WTC11 (cell line): ENCODE data around the gene B4GALT2. TPM values are rescaled to one million over a fixed set of nuclear protein-coding genes. Genes with fewer than 3 reads are reported as not detected.

Source experiments
- ATAC-seq: fragments of 200-7000 bp; cut with Tn5 transposase; 2 replicates; pipeline ENCODE4 v1.10.0; 2021; ENCODE audit warnings: mild to moderate bottlenecking, moderate library complexity
- CTCF ChIA-PET: fragments of 300-600 bp; sonication (Branson Sonifier 250); formaldehyde crosslinking; loops from one replicate; lab custom pipeline; 2021; ENCODE audit warnings: antibody characterized with exemption; lab: Charles Lee
- POLR2A ChIA-PET: fragments of 350-600 bp; sonication (Branson Sonifier 250); formaldehyde crosslinking; loops from one replicate; lab custom pipeline; 2021; ENCODE audit warnings: antibody characterized with exemption; lab: Charles Lee
- DNase-seq: peaks from one replicate; pipeline ENCODE4 v3.0.0; 2021; ENCODE audit warnings: low spot score
- H3K27ac Mint-ChIP-seq: 2 replicates; pipeline ENCODE4 v1.8.0; 2021; ENCODE audit warnings: mixed read lengths
- H3K27me3 Mint-ChIP-seq: 2 replicates; pipeline ENCODE4 v1.8.0; 2021; ENCODE audit warnings: low read depth, mild to moderate bottlenecking, moderate library complexity, mixed read lengths
- H3K36me3 Mint-ChIP-seq: 2 replicates; pipeline ENCODE4 v1.8.0; 2021; ENCODE audit warnings: mixed read lengths
- H3K4me1 Mint-ChIP-seq: 2 replicates; pipeline ENCODE4 v1.8.0; 2022; ENCODE audit warnings: mixed read lengths
- H3K4me3 Mint-ChIP-seq: 2 replicates; pipeline ENCODE4 v1.8.0; 2021; ENCODE audit warnings: mild to moderate bottlenecking, moderate library complexity, mixed read lengths
- H3K9me3 Mint-ChIP-seq: 2 replicates; pipeline ENCODE4 v1.8.0; 2021; ENCODE audit warnings: mixed read lengths
- AFF4 ChIP-seq: sonication (generic); formaldehyde crosslinking; IDR thresholded peaks from 2 replicates; pipeline ENCODE4 v1.8.1; 2023; ENCODE audit warnings: mild to moderate bottlenecking, missing genetic modification reagents, borderline replicate concordance
- AR ChIP-seq: fragments of 250-450 bp; sonication (Bioruptor Pico); IDR thresholded peaks from 2 replicates; pipeline ENCODE4 v1.9.0; 2021; ENCODE audit warnings: mild to moderate bottlenecking
- ATF1 ChIP-seq: sonication (generic); formaldehyde crosslinking; IDR thresholded peaks from 2 replicates; pipeline ENCODE4 v1.8.1; 2023; ENCODE audit warnings: mild to moderate bottlenecking, moderate library complexity, missing genetic modification reagents
- ERG ChIP-seq: fragments of 250-450 bp; sonication (Bioruptor Pico); IDR thresholded peaks from 2 replicates; pipeline ENCODE4 v1.8.0; 2021; ENCODE audit warnings: mild to moderate bottlenecking
- ESRRA ChIP-seq: sonication (generic); formaldehyde crosslinking; IDR thresholded peaks from 2 replicates; pipeline ENCODE4 v1.8.1; 2022; ENCODE audit warnings: mild to moderate bottlenecking, missing genetic modification reagents, borderline replicate concordance
- ETV6 ChIP-seq: sonication (generic); formaldehyde crosslinking; IDR thresholded peaks from 2 replicates; pipeline ENCODE4 v1.8.1; 2022; ENCODE audit warnings: mild to moderate bottlenecking, missing genetic modification reagents
- JAZF1 ChIP-seq: fragments of 250-450 bp; sonication (Bioruptor Pico); IDR thresholded peaks from 2 replicates; pipeline ENCODE4 v1.9.0; 2021; ENCODE audit warnings: moderate library complexity, mild to moderate bottlenecking, inconsistent platforms
- NFATC4 ChIP-seq: fragments of 250-450 bp; sonication (Bioruptor Pico); IDR thresholded peaks from 2 replicates; pipeline ENCODE4 v1.9.0; 2021; ENCODE audit warnings: mild to moderate bottlenecking
- TEAD4 ChIP-seq: sonication (generic); formaldehyde crosslinking; IDR thresholded peaks from 2 replicates; pipeline ENCODE4 v1.8.0; 2022; ENCODE audit warnings: mild to moderate bottlenecking, missing genetic modification reagents
- TP53 ChIP-seq: sonication (generic); formaldehyde crosslinking; IDR thresholded peaks from 2 replicates; pipeline ENCODE4 v1.8.1; 2023; ENCODE audit warnings: mild to moderate bottlenecking, missing genetic modification reagents
- USF1 ChIP-seq: sonication (generic); formaldehyde crosslinking; IDR thresholded peaks from 2 replicates; pipeline ENCODE4 v1.8.0; 2022; ENCODE audit warnings: mild to moderate bottlenecking, missing genetic modification reagents
- ZBTB21 ChIP-seq: sonication (generic); formaldehyde crosslinking; IDR thresholded peaks from 2 replicates; pipeline ENCODE4 v1.8.1; 2023; ENCODE audit warnings: mild to moderate bottlenecking, missing genetic modification reagents, borderline replicate concordance
- ZNF281 ChIP-seq: sonication (generic); formaldehyde crosslinking; IDR thresholded peaks from 2 replicates; pipeline ENCODE4 v1.8.0; 2023; ENCODE audit warnings: mild to moderate bottlenecking, missing genetic modification reagents
- ZNF396 ChIP-seq: fragments of 250-450 bp; sonication (Bioruptor Pico); IDR thresholded peaks from 2 replicates; pipeline ENCODE4 v1.8.0; 2021; ENCODE audit warnings: mild to moderate bottlenecking, moderate library complexity, borderline replicate concordance
- ZNF425 ChIP-seq: fragments of 250-450 bp; sonication (Bioruptor Pico); conservative IDR thresholded peaks from 2 replicates; pipeline ENCODE4 v1.9.0; 2021; ENCODE audit warnings: mild to moderate bottlenecking
- total RNA-seq: library from RNA; stranded (reverse); gene quantifications from 3 replicates; pipeline ENCODE4 v1.2.3, GENCODE V29; 2021

B4GALT2 gene
- total RNA-seq, 1 experiment from 2014 or later = 66.7 TPM

GRCh38 chr1:43969416-43969745 lies 9.6 kb upstream of the B4GALT2 start (continued):
- TF ChIP-seq ZNF281 (CRISPR knock-in tag) = no peak
- no peak for TF ChIP-seq TP53 (CRISPR knock-in tag)
- TF ChIP-seq ZBTB21 (CRISPR knock-in tag) = no peak
- no peak for TF ChIP-seq ERG (CRISPR knock-in tag)
- no peak for TF ChIP-seq TEAD4
- TF ChIP-seq ZNF425 (CRISPR knock-in tag) = no peak

- peak; percentile 91 for ATAC-seq
- H3K4me1 Mint-ChIP-seq = peaks cover 21% of the 10 kb centered on the region
- peak; percentile 98 for DNase-seq
- peak within 1 kb of the TSS; percentile 17 for H3K27ac Mint-ChIP-seq
- H3K36me3 Mint-ChIP-seq = peaks cover 13% of the 10 kb centered on the region; the same call in 1 of the 2 replicates
- H3K27me3 Mint-ChIP-seq = no peaks in the 10 kb centered on the region
- peak within 1 kb of the TSS; percentile 97 for H3K4me3 Mint-ChIP-seq
- no peaks in the 10 kb centered on the region for H3K9me3 Mint-ChIP-seq
- ChIA-PET POLR2A (interaction anchor here (0.8 to 1.0 kb wide), 3 partner anchors 22 to 99 kb away, joined by 3 to 5 read pairs (median 3); no protein-coding TSS in a partner anchor), CTCF (interaction anchor here (0.6 to 2.8 kb wide), 13 partner anchors 11 to 317 kb away, joined by 3 to 27 read pairs (median 4); partner anchors contain the start of gene IPO13)
- TF ChIP-seq AFF4 (CRISPR knock-in tag) (no peak), AR (CRISPR knock-in tag) (no peak), ZNF396 (no peak), USF1 (CRISPR knock-in tag) (peak; percentile 83), JAZF1 (CRISPR knock-in tag) (no peak), ETV6 (0 out of 2 replicates have a peak, but pooled peaks have one; percentile 62), ZNF281 (CRISPR knock-in tag) (no peak), ATF1 (CRISPR knock-in tag) (no peak), NFATC4 (CRISPR knock-in tag) (no peak), ESRRA (CRISPR knock-in tag) (no peak)
Observed at GRCh38 chr1:43969746-43970466, 9.1 kb upstream of the B4GALT2 start, which contains the start of gene DPH2. Gene DPH2 (plus strand): TSS chr1:43970010. CDS start chr1:43970176, 166 bp downstream.
